Left ventricle myocardium inferior (tissue), 1 donor: ENCODE measurements around the gene UTP14C. TPM values are rescaled to one million over a fixed set of nuclear protein-coding genes. Genes with fewer than 3 reads are reported as not detected.
A peak's percentile ranks its signal among the peaks of the same experiment; 100 is the strongest.

Experiments
- DNase-seq: peaks from one replicate; pipeline ENCODE4 v3.0.0-alpha.2; 2020
- H3K27ac ChIP-seq: fragments of 200-600 bp; replicated peaks from 2 replicates; pipeline ENCODE4 v1.8.0; 2021
- H3K27me3 ChIP-seq: fragments of 200-600 bp; 2 replicates; pipeline ENCODE4 v1.8.0; 2021; ENCODE audit warnings: low read depth
- H3K36me3 ChIP-seq: fragments of 200-600 bp; 2 replicates; pipeline ENCODE4 v1.8.0; 2021
- H3K4me1 ChIP-seq: fragments of 200-600 bp; 2 replicates; pipeline ENCODE4 v1.8.0; 2021
- H3K4me3 ChIP-seq: fragments of 200-600 bp; 2 replicates; pipeline ENCODE4 v1.8.0; 2021; ENCODE audit warnings: mild to moderate bottlenecking, moderate library complexity
- H3K9me3 ChIP-seq: fragments of 200-600 bp; replicated peaks from 2 replicates; pipeline ENCODE4 v1.8.0; 2021
- intact Hi-C: fragments of 100-400 bp; cut with micrococcal nuclease; formaldehyde crosslinking; loops from one replicate; pipeline ENCODE4 v1.11.0; 2022
- total RNA-seq: library from RNA; stranded (reverse); fragmentation: NEBNext Ultra II Directional; extraction: Animal tissue kit (Norgen Biotek cat#: 25700); gene quantifications from one replicate; pipeline ENCODE4 v1.2.1, GENCODE V29; 2021
- TF ChIP-seq, protein P1 (sequence below): fragments of 200-600 bp; IDR thresholded peaks from 2 replicates; pipeline ENCODE4 v1.8.0; 2021; ENCODE audit warnings: antibody characterized with exemption, mild to moderate bottlenecking, borderline replicate concordance
- donor health status: DM: no; HTN: yes; CAD: no; lungs with severe emphysema.

UTP14C gene
- total RNA-seq, 1 donor from 2014 or later = 11.6 TPM

- intact Hi-C loops = no loop called here
Observed at GRCh38 chr13:52011632-52012511, 12.6 kb upstream of the UTP14C start, which contains the start of gene ALG11. Gene ALG11 (plus strand): TSS chr13:52012398. CDS start chr13:52012419, 21 bp downstream.

GRCh38 chr13:52012512-52012836 lies 12.0 kb upstream of the UTP14C start:
- intact Hi-C loops = no loop called here
- DNase-seq = no peak
- H3K27ac ChIP-seq = peak overlapping the region; percentile 90
- H3K36me3 ChIP-seq = peaks cover 7% of the 10 kb centered on the region
- H3K9me3 ChIP-seq = no peaks in the 10 kb centered on the region
- no peaks in the 10 kb centered on the region for H3K27me3 ChIP-seq
- peaks cover 47% of the 10 kb centered on the region for H3K4me1 ChIP-seq
- TF ChIP-seq, protein P1, sequence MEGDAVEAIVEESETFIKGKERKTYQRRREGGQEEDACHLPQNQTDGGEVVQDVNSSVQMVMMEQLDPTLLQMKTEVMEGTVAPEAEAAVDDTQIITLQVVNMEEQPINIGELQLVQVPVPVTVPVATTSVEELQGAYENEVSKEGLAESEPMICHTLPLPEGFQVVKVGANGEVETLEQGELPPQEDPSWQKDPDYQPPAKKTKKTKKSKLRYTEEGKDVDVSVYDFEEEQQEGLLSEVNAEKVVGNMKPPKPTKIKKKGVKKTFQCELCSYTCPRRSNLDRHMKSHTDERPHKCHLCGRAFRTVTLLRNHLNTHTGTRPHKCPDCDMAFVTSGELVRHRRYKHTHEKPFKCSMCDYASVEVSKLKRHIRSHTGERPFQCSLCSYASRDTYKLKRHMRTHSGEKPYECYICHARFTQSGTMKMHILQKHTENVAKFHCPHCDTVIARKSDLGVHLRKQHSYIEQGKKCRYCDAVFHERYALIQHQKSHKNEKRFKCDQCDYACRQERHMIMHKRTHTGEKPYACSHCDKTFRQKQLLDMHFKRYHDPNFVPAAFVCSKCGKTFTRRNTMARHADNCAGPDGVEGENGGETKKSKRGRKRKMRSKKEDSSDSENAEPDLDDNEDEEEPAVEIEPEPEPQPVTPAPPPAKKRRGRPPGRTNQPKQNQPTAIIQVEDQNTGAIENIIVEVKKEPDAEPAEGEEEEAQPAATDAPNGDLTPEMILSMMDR = no peak
- peak overlapping the region; percentile 97 for H3K4me3 ChIP-seq

More at GRCh38 chr13:52011632-52012511, 12.6 kb upstream of the UTP14C start, which contains the start of gene ALG11:
- Histone ChIP-seq H3K27me3 (no peaks in the 10 kb centered on the region), H3K27ac (peak within 1 kb of the TSS; percentile 90), H3K4me1 (peaks cover 47% of the 10 kb centered on the region), H3K4me3 (peak within 1 kb of the TSS; percentile 97), H3K36me3 (peaks cover 4% of the 10 kb centered on the region), H3K9me3 (no peaks in the 10 kb centered on the region)
- DNase-seq = peak; percentile 100
- TF ChIP-seq, protein P1 = no peak

DNA sequence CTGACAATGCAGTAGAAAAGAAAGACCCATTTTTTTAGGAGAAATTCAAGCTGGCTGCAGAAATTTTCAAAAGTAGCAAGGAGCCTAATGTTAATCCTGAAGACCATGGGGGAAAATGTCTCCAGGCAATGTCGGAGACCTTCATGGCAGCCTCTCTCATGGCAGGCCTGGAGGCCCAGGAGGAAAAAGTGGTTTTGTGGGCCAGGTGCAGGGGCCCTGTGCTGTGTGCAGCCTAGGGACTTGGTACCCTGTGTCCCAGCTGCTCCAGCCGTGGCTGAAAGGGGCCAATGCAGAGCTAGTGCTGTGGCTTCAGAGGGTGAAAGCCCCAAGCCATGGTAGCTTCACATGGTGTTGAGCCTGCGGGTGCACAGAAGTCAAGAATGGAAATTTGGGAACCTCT lies 8.2 kb upstream of the UTP14C start:
- H3K4me3 ChIP-seq = no peak overlapping the region
- intact Hi-C loops = no loop called here
- H3K27ac ChIP-seq = no peak overlapping the region
- no peaks in the 10 kb centered on the region for H3K9me3 ChIP-seq
- DNase-seq = no peak
- H3K36me3 ChIP-seq = peaks cover 40% of the 10 kb centered on the region
- H3K4me1 ChIP-seq = peaks cover 34% of the 10 kb centered on the region
- TF ChIP-seq, protein P1 = no peak
- no peaks in the 10 kb centered on the region for H3K27me3 ChIP-seq

- Histone ChIP-seq H3K36me3 (peaks cover 75% of the 10 kb centered on the region), H3K27me3 (no peaks in the 10 kb centered on the region), H3K27ac (no peak overlapping the region), H3K9me3 (no peaks in the 10 kb centered on the region), H3K4me1 (peaks cover 6% of the 10 kb centered on the region), H3K4me3 (no peak overlapping the region)
- intact Hi-C loops = no loop called here
- no peak for DNase-seq
- TF ChIP-seq, protein P1 = no peak
Observed at GRCh38 chr13:52020191-52020590, 4.3 kb upstream of the UTP14C start.

DNA sequence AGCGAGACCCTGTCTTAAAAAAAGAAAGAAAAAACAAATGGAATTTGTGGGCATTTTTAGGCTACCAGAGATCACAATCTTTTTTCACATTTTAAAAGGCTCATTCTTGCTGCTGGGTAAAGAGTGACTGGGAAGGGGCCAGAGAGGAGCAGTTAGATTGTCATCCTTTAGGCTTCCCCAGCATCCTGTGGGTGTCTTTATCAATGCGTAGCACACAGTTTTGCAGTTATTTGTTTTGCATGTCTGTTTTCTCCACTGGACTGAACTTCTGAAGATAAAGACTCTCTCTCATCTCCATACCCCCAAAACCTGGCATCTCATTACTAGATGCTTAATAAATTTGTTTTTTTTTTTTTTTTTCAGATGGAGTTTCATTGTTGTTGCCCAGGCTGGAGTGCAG lies 2.1 kb upstream of the UTP14C start:
- DNase-seq = no peak
- Histone ChIP-seq H3K4me1 (peaks cover 7% of the 10 kb centered on the region), H3K9me3 (no peaks in the 10 kb centered on the region), H3K36me3 (peaks cover 85% of the 10 kb centered on the region), H3K4me3 (no peak overlapping the region), H3K27ac (no peak overlapping the region), H3K27me3 (no peaks in the 10 kb centered on the region)
- intact Hi-C loops = no loop called here
- TF ChIP-seq, protein P1 = no peak
